K562 (cell line): ENCODE data around the gene SIMC1. TPM values are rescaled to one million over a fixed set of nuclear protein-coding genes. Genes with fewer than 3 reads are reported as not detected.

ENCODE experiments used
- ARHGAP35 ChIP-seq: fragments of 450-650 bp; IDR thresholded peaks from 2 replicates; pipeline ENCODE4 v1.6.1; 2018; ENCODE audit not compliant: partially characterized antibody
- ESRRA ChIP-seq: fragments of 450-650 bp; IDR thresholded peaks from 2 replicates; pipeline ENCODE4 v1.6.1; 2014; ENCODE audit warnings: low read depth, mild to moderate bottlenecking, moderate library complexity, borderline replicate concordance
- JUN ChIP-seq, 2 experiments: sonication (generic) in 1 of 2; formaldehyde crosslinking in 1 of 2; IDR thresholded peaks; 2 replicates each; pipeline versions ENCODE4 v1.6.1 to v1.8.0; 2012 to 2022; ENCODE audit warnings: borderline replicate concordance in 2 of 2, mild to moderate bottlenecking in 2 of 2, improper control_type of control experiment in 1 of 2, low read depth in 1 of 2, low read length in 1 of 2, missing genetic modification reagents in 1 of 2
- REST ChIP-seq, 2 experiments: fragments of 450-650 bp; formaldehyde crosslinking in 1 of 2; IDR thresholded peaks; 2 replicates each; pipeline versions ENCODE4 v1.4.0 to v1.6.1; 2014 to 2020; ENCODE audit warnings: mild to moderate bottlenecking in 2 of 2, borderline replicate concordance in 1 of 2, low read depth in 1 of 2
- SNIP1 ChIP-seq: fragments of 450-650 bp; IDR thresholded peaks from 2 replicates; pipeline ENCODE4 v1.7.1; 2017; ENCODE audit warnings: low read depth, mild to moderate bottlenecking
- ZEB2 ChIP-seq: fragments of 450-650 bp; IDR thresholded peaks from 2 replicates; pipeline ENCODE4 v1.6.1; 2016
- polyA plus RNA-seq, 8 experiments: library from polyadenylated mRNA; depleted of rRNA in 4 of 8; stranded (reverse) in 5 of 8; unstranded in 3 of 8; fragments of >200 nt; fragmentation: Nextera tagmentation in 2 of 8; fragmentation: Illumina TruSeq in 1 of 8; extraction: Ambion mirVana in 2 of 8; extraction: Trizol in 1 of 8; gene quantifications; 2 replicates each; pipeline versions ENCODE4 v1.2.1 to v1.2.3, GENCODE V29; 2011 to 2014; ENCODE audit warnings: inconsistent platforms in 1 of 8, missing spikeins in 1 of 8
- total RNA-seq, 7 experiments: library from RNA; depleted of rRNA in 6 of 7; stranded (reverse); fragments of >200 nt in 6 of 7; fragmentation: Illumina TruSeq in 2 of 7; extraction: Trizol in 2 of 7; gene quantifications; 2 replicates each; pipeline versions ENCODE4 v1.2.1 to v1.2.3, GENCODE V29; 2011 to 2021; ENCODE audit warnings: low replicate concordance in 1 of 7
- TF ChIP-seq, protein P1 (sequence below): sonication (generic); formaldehyde crosslinking; IDR thresholded peaks from 2 replicates; pipeline ENCODE4 v1.8.0; 2022; ENCODE audit warnings: mild to moderate bottlenecking, missing genetic modification reagents
- TF ChIP-seq, protein P2 (sequence below): conservative IDR thresholded peaks from 2 replicates; pipeline ENCODE4 v1.6.1; 2011; ENCODE audit warnings: low read depth, mild to moderate bottlenecking, low read length; ENCODE audit not compliant: control insufficient read depth

SIMC1 gene
- total and polyA plus RNA-seq, 9 of the 15 experiments (the other 6 are each of a cell fraction or from before 2014, with no cell fraction given) = 7.2 to 36.3 (median 14.7) TPM

- TF ChIP-seq REST (IDR thresholded peaks at IDR 0.05; ENCODE audit: borderline replicate concordance) (no peak), REST (CRISPR knock-in tag; IDR thresholded peaks at IDR 0.05; ENCODE audit: low read depth) (no peak), ESRRA (peak; percentile 100), SNIP1 (peak; percentile 65), ZEB2 (peak; percentile 99), JUN (IDR thresholded peaks at IDR 0.05; ENCODE audit: borderline replicate concordance, low read depth, low read length) (peak; percentile 71), JUN (CRISPR knock-in tag; IDR thresholded peaks at IDR 0.05; ENCODE audit: borderline replicate concordance) (peak; percentile 12; the same call in 1 of the 2 replicates), ARHGAP35 (peak; percentile 92)
- TF ChIP-seq, protein P1, sequence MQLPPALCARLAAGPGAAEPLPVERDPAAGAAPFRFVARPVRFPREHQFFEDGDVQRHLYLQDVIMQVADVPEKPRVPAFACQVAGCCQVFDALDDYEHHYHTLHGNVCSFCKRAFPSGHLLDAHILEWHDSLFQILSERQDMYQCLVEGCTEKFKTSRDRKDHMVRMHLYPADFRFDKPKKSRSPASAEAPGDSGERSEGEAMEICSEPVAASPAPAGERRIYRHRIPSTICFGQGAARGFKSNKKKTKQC (CRISPR knock-in tag) = no peak
- TF ChIP-seq, protein P2, sequence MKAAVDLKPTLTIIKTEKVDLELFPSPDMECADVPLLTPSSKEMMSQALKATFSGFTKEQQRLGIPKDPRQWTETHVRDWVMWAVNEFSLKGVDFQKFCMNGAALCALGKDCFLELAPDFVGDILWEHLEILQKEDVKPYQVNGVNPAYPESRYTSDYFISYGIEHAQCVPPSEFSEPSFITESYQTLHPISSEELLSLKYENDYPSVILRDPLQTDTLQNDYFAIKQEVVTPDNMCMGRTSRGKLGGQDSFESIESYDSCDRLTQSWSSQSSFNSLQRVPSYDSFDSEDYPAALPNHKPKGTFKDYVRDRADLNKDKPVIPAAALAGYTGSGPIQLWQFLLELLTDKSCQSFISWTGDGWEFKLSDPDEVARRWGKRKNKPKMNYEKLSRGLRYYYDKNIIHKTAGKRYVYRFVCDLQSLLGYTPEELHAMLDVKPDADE = peak; percentile 82
Measured at GRCh38 chr5:176388444-176389134, 150.4 kb downstream of the SIMC1 start, which contains the start of the genes HIGD2A and NOP16 (continued).
